ENCODE results near the gene MARCO. TPM values are rescaled to one million over a fixed set of nuclear protein-coding genes. Genes with fewer than 3 reads are reported as not detected.
"Not testable (repeated sequence)": the region's sequence is repeated elsewhere in the genome, so short reads cannot be mapped to it uniquely, and the experiment has no call there.

Gene MARCO
- total and polyA plus RNA-seq, 5 donors: 5.9 to 96.6 (median 37.3) TPM

DNA sequence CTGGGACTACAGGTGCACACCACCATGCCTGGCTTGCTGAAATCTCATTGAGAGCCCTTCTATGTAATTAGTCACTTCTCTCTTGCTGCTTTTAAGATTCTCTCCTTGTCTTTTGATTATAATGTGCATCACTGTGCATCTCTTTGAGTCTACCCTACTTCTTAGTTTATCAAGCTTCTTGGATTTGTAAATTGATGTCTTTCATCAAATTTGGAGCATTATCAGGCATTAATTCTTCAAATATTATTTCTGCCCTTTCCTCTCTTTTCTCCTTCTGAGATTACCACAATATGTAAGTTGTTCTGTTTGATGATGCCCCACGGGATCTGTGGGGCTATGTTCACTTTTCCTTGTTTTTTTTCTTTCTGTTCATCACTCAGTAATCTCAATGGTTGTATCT, 9.0 kb upstream of the MARCO start:
- WGBS: 49% methylated on average over 1 of the region's 1 CpG
- ATAC-seq: no peak
- no peaks in the 10 kb centered on the region for H3K4me1 ChIP-seq (ENCODE audit: control insufficient read depth, insufficient read depth, low read length)

DNA sequence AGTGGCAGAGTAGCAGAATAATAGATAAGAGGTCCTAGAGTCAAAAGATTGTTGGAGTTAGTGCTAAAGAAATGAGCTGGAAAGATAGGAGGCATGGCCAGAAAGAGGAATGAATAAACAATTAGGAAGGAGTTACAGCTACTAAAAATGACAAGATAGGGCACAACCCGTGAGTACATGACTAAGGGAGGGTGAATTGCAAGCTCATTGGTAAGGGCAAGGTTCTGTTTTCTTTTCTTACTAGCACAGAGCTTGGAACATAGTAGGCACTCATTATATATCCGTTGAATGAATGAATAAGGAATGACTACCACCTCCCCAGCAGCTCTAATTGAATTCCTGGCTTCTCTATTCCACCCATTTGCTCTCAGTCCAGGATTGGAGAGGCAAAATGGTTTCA, 5.7 kb upstream of the MARCO start:
- ATAC-seq (no peak), DNase-seq (no peak)
- Histone ChIP-seq H3K9me3 (ENCODE audit: control insufficient read depth, low read length) (no peaks in the 10 kb centered on the region), H3K4me3 (ENCODE audit: low read length) (no peak overlapping the region), H3K4me1 (ENCODE audit: control insufficient read depth, insufficient read depth, low read length) (no peaks in the 10 kb centered on the region), H3K27ac (ENCODE audit: low read length) (no peak overlapping the region), H3K27me3 (ENCODE audit: control insufficient read depth, insufficient read depth) (no peaks in the 10 kb centered on the region)
- WGBS: 40% methylated on average over 2 of the region's 2 CpGs
- intact Hi-C loops (cut with DNase I): no loop called here

More for the DNA sequence above, 9.0 kb upstream of the MARCO start:
- no peak overlapping the region for H3K27ac ChIP-seq (ENCODE audit: low read length)
- no peaks in the 10 kb centered on the region for H3K27me3 ChIP-seq (ENCODE audit: control insufficient read depth, insufficient read depth)
- H3K9me3 ChIP-seq (ENCODE audit: control insufficient read depth, low read length): no peaks in the 10 kb centered on the region
- intact Hi-C loops (cut with DNase I): no loop called here
- H3K4me3 ChIP-seq (ENCODE audit: low read length): no peak overlapping the region
- no peak for DNase-seq

DNA sequence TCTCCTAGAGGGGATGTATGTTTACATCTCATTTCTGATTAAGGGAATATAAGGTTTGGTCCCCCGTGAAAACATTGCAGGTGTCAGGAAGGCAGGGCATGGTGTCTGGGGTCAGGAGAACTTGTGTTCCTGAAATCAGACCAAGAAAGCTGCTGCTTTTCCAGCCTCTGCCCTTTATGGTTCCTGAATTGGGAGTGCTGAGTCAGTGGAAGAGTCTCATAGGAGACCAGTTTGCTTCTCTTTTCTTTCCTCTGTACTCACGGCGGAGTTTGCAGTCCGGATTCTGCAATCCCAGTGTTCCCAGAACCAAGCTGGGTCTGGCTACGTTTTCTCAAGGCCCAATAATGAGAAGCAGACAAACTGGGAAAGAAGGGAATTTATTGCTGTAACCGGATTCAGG, 5.1 kb upstream of the MARCO start:
- no peaks in the 10 kb centered on the region for H3K9me3 ChIP-seq (ENCODE audit: control insufficient read depth, low read length)
- ATAC-seq (no peak), DNase-seq (no peak)
- 71% methylated on average over 6 of the region's 6 CpGs for WGBS
- no peaks in the 10 kb centered on the region for H3K27me3 ChIP-seq (ENCODE audit: control insufficient read depth, insufficient read depth)
- peak overlapping the region; percentile 45 for H3K27ac ChIP-seq (ENCODE audit: low read length)
- no peak overlapping the region for H3K4me3 ChIP-seq (ENCODE audit: low read length)
- no peaks in the 10 kb centered on the region for H3K4me1 ChIP-seq (ENCODE audit: control insufficient read depth, insufficient read depth, low read length)
- intact Hi-C loops (cut with DNase I): no loop called here

DNA sequence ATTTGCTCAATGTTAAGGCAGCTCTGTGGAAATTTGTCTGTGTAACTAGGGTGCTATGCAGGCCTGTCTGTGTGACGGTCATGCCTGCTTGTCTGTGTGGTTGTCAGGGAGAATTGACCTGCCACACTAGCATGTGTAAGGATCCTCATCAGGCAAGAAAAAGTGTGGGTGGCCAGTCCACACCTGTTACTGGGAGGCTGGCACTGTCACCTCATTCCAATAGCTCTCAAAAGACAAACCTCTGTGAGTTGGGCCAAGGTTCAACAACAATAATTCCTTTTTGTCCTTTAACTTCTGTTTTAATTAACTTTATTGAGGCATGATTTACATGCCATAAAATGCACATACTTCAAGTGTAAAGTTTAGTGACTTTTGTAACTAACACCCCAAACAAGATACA, 4.2 kb upstream of the MARCO start:
- no peak for ATAC-seq
- Histone ChIP-seq H3K27ac (ENCODE audit: low read length) (no peak overlapping the region), H3K4me3 (ENCODE audit: low read length) (no peak overlapping the region), H3K27me3 (ENCODE audit: control insufficient read depth, insufficient read depth) (no peaks in the 10 kb centered on the region), H3K9me3 (ENCODE audit: control insufficient read depth, low read length) (no peaks in the 10 kb centered on the region), H3K4me1 (ENCODE audit: control insufficient read depth, insufficient read depth, low read length) (no peaks in the 10 kb centered on the region)
- DNase-seq: no peak
- 89% methylated on average over 1 of the region's 1 CpG for WGBS
- intact Hi-C loops (cut with DNase I): no loop called here

DNA sequence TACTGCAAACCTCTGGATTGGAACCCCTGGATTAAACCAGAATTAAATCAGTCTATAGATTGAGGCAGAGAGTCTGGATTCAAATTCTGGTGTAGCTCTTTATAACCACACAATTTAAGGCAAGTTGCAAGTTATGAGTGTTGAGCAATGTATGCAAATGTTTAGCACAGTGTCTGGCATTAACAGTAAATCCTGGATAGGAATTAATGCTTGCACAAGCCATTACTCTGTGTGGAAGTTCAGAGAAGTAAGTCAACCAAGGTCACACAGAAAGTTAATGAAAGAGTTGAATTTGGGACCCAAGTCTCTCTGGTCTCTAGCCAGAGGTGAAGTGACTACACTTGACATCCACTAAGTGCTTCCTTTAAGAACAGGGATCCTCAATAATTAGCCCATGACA, 2.0 kb upstream of the MARCO start:
- peak in 1 of 2 donors; percentile 32 for ATAC-seq
- H3K9me3 ChIP-seq (ENCODE audit: control insufficient read depth, low read length): no peaks in the 10 kb centered on the region
- no peak overlapping the region for H3K4me3 ChIP-seq (ENCODE audit: low read length)
- no peaks in the 10 kb centered on the region for H3K27me3 ChIP-seq (ENCODE audit: control insufficient read depth, insufficient read depth)
- H3K27ac ChIP-seq (ENCODE audit: low read length): no peak overlapping the region
- no peak for DNase-seq
- intact Hi-C loops (cut with DNase I): no loop called here
- no peaks in the 10 kb centered on the region for H3K4me1 ChIP-seq (ENCODE audit: control insufficient read depth, insufficient read depth, low read length)

DNA sequence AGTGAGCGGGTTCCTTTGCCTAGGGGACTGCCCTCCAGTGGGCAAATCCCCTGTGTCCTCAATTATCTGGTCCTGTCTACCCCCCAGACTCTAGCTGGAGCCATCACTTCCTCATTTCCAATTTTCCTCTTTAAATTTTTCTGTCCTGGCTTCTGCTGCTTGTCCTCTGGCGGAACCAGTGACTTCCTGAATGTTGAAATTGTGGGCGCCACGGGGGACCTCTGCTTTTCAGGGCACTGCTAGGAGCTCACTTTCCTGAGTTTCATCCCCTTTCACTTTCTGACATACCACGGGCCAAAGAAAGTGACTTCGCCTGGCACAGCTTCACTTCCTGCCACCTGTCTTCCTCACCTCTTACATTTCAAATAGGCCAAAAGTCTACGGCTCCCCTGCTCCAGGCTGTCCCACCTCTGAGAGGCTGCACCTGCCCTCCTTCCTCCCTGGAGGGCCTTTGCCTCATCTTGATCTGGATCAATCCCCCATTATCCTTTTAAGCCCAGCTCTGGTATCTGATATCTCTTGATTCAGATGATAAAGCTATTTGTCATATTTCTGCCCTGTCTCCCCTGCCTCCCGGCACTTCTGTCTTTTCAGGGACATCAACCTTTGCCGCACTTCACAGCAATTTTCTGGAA, 1.4 kb upstream of the MARCO start:
- DNase-seq (peak in 2 of 3 donors; percentile 65), ATAC-seq (peak; percentile 35 to 58)
- WGBS: 65% methylated on average over 9 of the region's 9 CpGs
- H3K9me3 ChIP-seq (ENCODE audit: control insufficient read depth, low read length): no peaks in the 10 kb centered on the region
- H3K4me3 ChIP-seq (ENCODE audit: low read length): no peak overlapping the region
- intact Hi-C loops (cut with DNase I): no loop called here
- no peaks in the 10 kb centered on the region for H3K27me3 ChIP-seq (ENCODE audit: control insufficient read depth, insufficient read depth)
- no peak overlapping the region for H3K27ac ChIP-seq (ENCODE audit: low read length)
- H3K4me1 ChIP-seq (ENCODE audit: control insufficient read depth, insufficient read depth, low read length): no peaks in the 10 kb centered on the region

DNA sequence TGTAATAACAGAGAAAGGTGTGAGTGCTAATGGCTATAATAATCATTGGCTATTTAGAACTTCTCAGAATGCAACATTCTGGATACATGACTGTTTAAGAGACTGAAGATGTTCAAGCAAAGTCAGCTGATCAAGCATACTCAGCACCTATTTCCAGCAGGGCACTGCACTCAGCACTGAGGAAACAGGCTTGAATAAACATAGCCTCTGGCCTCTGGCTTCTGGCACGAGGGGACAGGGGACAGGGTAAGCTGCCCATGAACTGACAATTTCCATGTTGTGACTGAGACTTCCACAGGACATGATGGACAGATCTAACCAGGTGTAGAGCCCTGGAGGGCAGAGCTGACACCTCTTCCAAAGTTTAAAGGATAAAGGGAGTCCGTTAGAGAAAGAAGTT, 1.3 kb downstream of the MARCO start:
- intact Hi-C loops (cut with DNase I): no loop called here
- ATAC-seq: no peak
- 34% methylated on average over 2 of the region's 2 CpGs for WGBS
- Histone ChIP-seq H3K9me3 (ENCODE audit: control insufficient read depth, low read length) (no peaks in the 10 kb centered on the region), H3K27ac (ENCODE audit: low read length) (no peak overlapping the region), H3K4me3 (ENCODE audit: low read length) (no peak overlapping the region), H3K27me3 (ENCODE audit: control insufficient read depth, insufficient read depth) (peaks cover 3% of the 10 kb centered on the region), H3K4me1 (ENCODE audit: control insufficient read depth, insufficient read depth, low read length) (no peaks in the 10 kb centered on the region)
- no peak for DNase-seq

DNA sequence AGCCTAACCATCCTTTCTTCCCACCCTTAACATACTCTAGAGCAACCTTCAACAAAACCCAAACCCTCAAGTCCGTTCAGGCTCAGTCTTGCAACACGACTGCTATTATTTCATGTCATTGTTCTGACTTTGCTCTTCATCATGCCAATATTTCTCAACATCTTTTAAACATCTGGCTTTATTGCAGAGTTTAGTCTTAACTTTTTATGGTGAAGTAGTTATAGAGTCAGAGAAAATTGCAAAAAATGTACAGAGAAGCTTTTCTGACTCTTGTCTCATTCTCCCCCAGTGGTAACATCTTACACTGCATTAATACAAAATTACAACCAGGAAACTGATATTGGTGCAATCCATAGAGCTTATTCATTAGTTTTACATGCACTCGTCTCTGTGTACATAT, 3.9 kb downstream of the MARCO start:
- Histone ChIP-seq H3K27ac (ENCODE audit: low read length) (no peak overlapping the region), H3K4me3 (ENCODE audit: low read length) (no peak overlapping the region), H3K27me3 (ENCODE audit: control insufficient read depth, insufficient read depth) (peaks cover 3% of the 10 kb centered on the region), H3K4me1 (ENCODE audit: control insufficient read depth, insufficient read depth, low read length) (no peaks in the 10 kb centered on the region), H3K9me3 (ENCODE audit: control insufficient read depth, low read length) (no peaks in the 10 kb centered on the region)
- intact Hi-C loops (cut with DNase I): no loop called here
- 61% methylated on average over 3 of the region's 3 CpGs for WGBS
- DNase-seq (no peak), ATAC-seq (no peak)

DNA sequence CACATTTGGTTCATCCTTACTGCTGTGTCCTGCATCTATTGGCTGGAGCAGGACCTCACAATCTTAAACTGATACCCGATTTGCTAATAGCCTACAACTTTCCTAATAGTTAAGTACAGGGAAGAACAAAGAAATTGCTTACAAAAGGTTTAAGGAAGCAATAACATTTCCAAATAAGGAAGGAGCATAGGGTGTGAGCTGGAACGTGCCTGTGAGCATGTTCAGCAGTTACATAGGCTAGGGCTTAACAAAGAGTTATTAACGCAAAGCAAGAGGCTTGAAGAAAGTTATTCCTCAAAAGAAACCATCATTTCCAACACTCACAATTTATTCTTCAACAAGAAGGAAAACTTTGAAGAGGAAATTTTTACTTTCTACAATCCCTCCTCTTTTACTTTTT, 6.3 kb downstream of the MARCO start:
- H3K4me1 ChIP-seq (ENCODE audit: control insufficient read depth, insufficient read depth, low read length); H3K27me3 ChIP-seq (ENCODE audit: control insufficient read depth, insufficient read depth); H3K27ac ChIP-seq (ENCODE audit: low read length); DNase-seq; ATAC-seq; intact Hi-C loops (cut with DNase I); H3K9me3 ChIP-seq (ENCODE audit: control insufficient read depth, low read length); H3K4me3 ChIP-seq (ENCODE audit: low read length): not testable (repeated sequence)
- WGBS: 57% methylated on average over 3 of the region's 3 CpGs

DNA sequence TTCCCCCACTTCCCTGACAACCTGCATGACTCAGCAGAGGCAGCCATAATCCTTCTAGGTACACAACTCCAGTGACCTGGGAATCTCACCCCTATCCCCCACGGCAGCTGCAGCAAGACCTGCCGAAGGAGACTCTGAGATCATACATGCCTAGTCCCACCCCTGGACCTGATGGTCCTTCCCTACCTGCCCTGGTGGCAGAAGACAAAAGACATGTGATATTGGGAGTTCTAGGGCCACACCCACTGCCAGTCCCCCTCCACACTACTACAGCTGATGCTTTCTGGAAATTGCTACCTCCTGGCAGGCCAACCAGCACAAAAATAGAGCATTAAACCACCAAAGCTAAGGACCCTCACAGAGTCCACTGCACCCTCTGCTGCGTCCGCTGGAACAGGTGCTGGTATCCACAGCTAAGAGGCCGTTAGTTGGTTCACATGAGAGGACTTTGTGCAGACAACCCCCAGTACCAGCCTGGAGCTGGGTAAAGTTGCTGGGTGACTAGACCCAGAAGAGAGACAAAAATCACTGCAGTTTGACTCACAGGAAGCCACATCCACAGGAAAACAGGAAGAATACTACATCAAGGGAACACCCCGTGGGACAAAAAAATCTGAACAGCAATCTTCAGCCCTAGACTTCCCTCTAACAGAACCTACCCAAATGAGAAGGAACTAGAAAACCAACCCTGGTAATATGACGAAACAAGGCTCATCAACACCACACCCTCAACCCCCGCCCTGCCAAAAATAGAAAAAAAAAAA, 12.5 kb downstream of the MARCO start:
- Histone ChIP-seq H3K27me3 (ENCODE audit: control insufficient read depth, insufficient read depth) (no peaks in the 10 kb centered on the region), H3K9me3 (ENCODE audit: control insufficient read depth, low read length) (no peaks in the 10 kb centered on the region), H3K4me1 (ENCODE audit: control insufficient read depth, insufficient read depth, low read length) (no peaks in the 10 kb centered on the region), H3K27ac (ENCODE audit: low read length) (no peak overlapping the region), H3K4me3 (ENCODE audit: low read length) (no peak overlapping the region)
- WGBS: 55% methylated on average over 8 of the region's 8 CpGs
- intact Hi-C loops (cut with DNase I): no loop called here
- DNase-seq (no peak), ATAC-seq (no peak)

DNA sequence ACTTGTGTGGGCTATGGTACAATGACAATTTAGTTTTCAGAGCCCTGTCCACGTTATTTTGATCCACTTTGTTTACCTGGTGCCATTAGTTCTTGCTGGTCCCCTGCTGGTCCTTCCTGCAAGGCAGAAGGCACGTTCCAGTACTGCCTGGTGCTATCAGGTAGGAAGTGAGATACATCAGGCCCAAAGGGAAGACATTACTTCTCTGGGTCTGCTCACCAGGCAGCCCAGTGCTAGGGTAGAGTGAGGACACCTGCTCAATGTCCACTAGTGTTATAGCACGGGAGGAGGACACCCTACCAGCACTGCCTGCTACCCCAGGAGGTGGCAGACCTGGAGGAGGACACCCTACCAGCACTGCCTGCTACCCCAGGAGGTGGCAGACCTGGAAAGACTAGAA, 23.7 kb downstream of the MARCO start:
- no peak for ATAC-seq
- intact Hi-C loops (cut with DNase I): no loop called here
- Histone ChIP-seq H3K4me1 (ENCODE audit: control insufficient read depth, insufficient read depth, low read length) (no peaks in the 10 kb centered on the region), H3K4me3 (ENCODE audit: low read length) (no peak overlapping the region), H3K27ac (ENCODE audit: low read length) (no peak overlapping the region), H3K9me3 (ENCODE audit: control insufficient read depth, low read length) (no peaks in the 10 kb centered on the region), H3K27me3 (ENCODE audit: control insufficient read depth, insufficient read depth) (no peaks in the 10 kb centered on the region)
- DNase-seq: no peak
- WGBS: 35% methylated on average over 3 of the region's 3 CpGs

All from right cardiac atrium (tissue), 5 donors.